Thoracic aorta (tissue), 2 donors: ENCODE measurements around the gene PSMC5. TPM values are rescaled to one million over a fixed set of nuclear protein-coding genes. Genes with fewer than 3 reads are reported as not detected.

ENCODE experiments used
- ATAC-seq: fragments of 150-250 bp; one replicate; pipeline ENCODE4 v1.8.0; 2017; ENCODE audit warnings: low read depth; ENCODE audit not compliant: insufficient number of reproducible peaks, low FRiP score
- DNase-seq: peaks from one replicate; pipeline ENCODE4 v3.0.0-alpha.2; 2020; ENCODE audit warnings: low spot score
- H3K27ac ChIP-seq, 2 donors: fragments of 200-600 bp; sonication (generic); 1 replicate in 1 of 2; 2 replicates in 1 of 2; pipeline ENCODE4 v1.5.1; 2016; ENCODE audit warnings: mild to moderate bottlenecking in 2 of 2, moderate library complexity in 2 of 2
- H3K27me3 ChIP-seq: fragments of 200-600 bp; sonication (generic); replicated peaks from 2 replicates; pipeline ENCODE4 v1.6.0; 2016; ENCODE audit warnings: mild to moderate bottlenecking; ENCODE audit not compliant: insufficient read depth
- H3K36me3 ChIP-seq: fragments of 200-600 bp; sonication (generic); one replicate; pipeline ENCODE4 v1.5.1; 2016
- H3K4me1 ChIP-seq, 2 donors: fragments of 200-600 bp; sonication (generic); 1 replicate in 1 of 2; 2 replicates in 1 of 2; pipeline versions ENCODE4 v1.5.1 to v1.6.0; 2016; ENCODE audit warnings: low read depth in 2 of 2, mild to moderate bottlenecking in 1 of 2; ENCODE audit not compliant: control insufficient read depth in 1 of 2
- H3K4me3 ChIP-seq: fragments of 200-600 bp; sonication (generic); 2 replicates; pipeline ENCODE4 v1.5.1; 2016; ENCODE audit warnings: mild to moderate bottlenecking
- H3K9me3 ChIP-seq: fragments of 200-600 bp; sonication (generic); 2 replicates; pipeline ENCODE4 v1.5.1; 2016
- CTCF ChIP-seq: fragments of 200-600 bp; sonication (generic); IDR thresholded peaks from one replicate; pipeline ENCODE4 v1.5.1; 2019; ENCODE audit warnings: antibody characterized with exemption
- total RNA-seq, 2 donors: library from RNA; depleted of rRNA; stranded (reverse); fragments of >200 nt; gene quantifications; one replicate each; pipeline versions ENCODE4 v1.1.0 to v1.2.3, GENCODE V29; 2016

Gene PSMC5
- total RNA-seq, 2 donors from 2014 or later = 58.5 to 76.1 TPM

- Histone ChIP-seq H3K27me3 (no peaks in the 10 kb centered on the region), H3K4me1 (no peaks in the 10 kb centered on the region), H3K9me3 (no peaks in the 10 kb centered on the region), H3K27ac (no peak overlapping the region), H3K4me3 (no peak overlapping the region), H3K36me3 (peaks cover 72% of the 10 kb centered on the region)
- no peak for TF ChIP-seq CTCF
- ATAC-seq (no peak), DNase-seq (no peak)
These were observed 28.6 kb upstream of the PSMC5 start for GRCh38 chr17:63798572-63799106.

- no peak for TF ChIP-seq CTCF
- H3K4me3 ChIP-seq = no peak overlapping the region
- no peak for DNase-seq
- no peaks in the 10 kb centered on the region for H3K27me3 ChIP-seq
- no peaks in the 10 kb centered on the region for H3K4me1 ChIP-seq
- ATAC-seq = no peak
- peaks cover 68% of the 10 kb centered on the region for H3K36me3 ChIP-seq
- no peak overlapping the region for H3K27ac ChIP-seq
- H3K9me3 ChIP-seq = no peaks in the 10 kb centered on the region
These were observed 26.4 kb upstream of the PSMC5 start for GRCh38 chr17:63800783-63801182.

GRCh38 chr17:63804328-63804727 lies 22.9 kb upstream of the PSMC5 start:
- H3K4me3 ChIP-seq = no peak overlapping the region
- H3K27me3 ChIP-seq = no peaks in the 10 kb centered on the region
- no peak for DNase-seq
- H3K4me1 ChIP-seq = no peaks in the 10 kb centered on the region
- H3K36me3 ChIP-seq = peaks cover 66% of the 10 kb centered on the region
- no peaks in the 10 kb centered on the region for H3K9me3 ChIP-seq
- ATAC-seq = no peak
- no peak for TF ChIP-seq CTCF
- no peak overlapping the region for H3K27ac ChIP-seq

DNA sequence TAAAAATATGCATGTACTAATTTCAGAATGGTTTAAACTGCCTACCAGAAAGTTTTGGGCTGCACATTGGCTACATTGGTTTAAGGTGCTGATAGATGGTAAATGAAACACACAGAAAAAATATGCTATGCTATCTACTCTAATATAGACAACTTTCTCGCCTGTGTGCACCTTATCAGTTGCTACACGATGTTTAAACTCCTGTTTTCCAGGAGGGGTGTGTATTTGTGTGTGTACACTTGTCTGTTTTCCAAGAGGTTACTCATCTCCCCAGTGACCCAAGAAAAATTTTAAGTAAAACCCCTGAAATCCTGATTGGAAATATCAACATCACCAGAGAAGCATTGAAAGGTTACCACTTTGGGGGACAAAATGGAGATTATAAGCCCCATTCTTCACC lies 21.6 kb upstream of the PSMC5 start:
- H3K4me1 ChIP-seq = no peaks in the 10 kb centered on the region
- H3K27me3 ChIP-seq = no peaks in the 10 kb centered on the region
- no peak for TF ChIP-seq CTCF
- ATAC-seq = no peak
- no peak for DNase-seq
- H3K4me3 ChIP-seq = no peak overlapping the region
- peaks cover 69% of the 10 kb centered on the region for H3K36me3 ChIP-seq
- no peak overlapping the region for H3K27ac ChIP-seq
- no peaks in the 10 kb centered on the region for H3K9me3 ChIP-seq

DNA sequence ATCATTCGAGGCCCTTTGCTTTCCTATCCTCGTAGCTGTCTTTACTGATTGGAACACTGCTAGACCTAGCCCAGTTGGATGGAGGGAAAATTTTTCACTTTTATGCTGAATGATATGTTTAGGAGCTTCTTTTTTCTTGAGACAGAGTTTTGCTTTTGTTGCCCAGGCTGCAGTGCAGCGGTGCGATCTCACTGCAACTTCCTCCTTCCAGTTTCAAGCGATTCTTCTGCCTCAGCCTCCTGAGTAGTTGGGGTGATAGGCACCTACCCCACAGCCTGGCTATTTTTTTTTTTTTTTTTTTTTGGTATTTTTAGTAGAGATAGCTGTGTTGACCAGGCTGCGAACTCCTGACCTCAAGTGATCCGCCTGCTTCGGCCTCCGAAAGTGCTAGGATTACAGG lies 17.3 kb upstream of the PSMC5 start:
- Histone ChIP-seq H3K4me1 (no peaks in the 10 kb centered on the region), H3K4me3 (no peak overlapping the region), H3K36me3 (peaks cover 87% of the 10 kb centered on the region), H3K9me3 (no peaks in the 10 kb centered on the region), H3K27me3 (no peaks in the 10 kb centered on the region), H3K27ac (no peak overlapping the region)
- DNase-seq (no peak), ATAC-seq (no peak)
- TF ChIP-seq CTCF = no peak
